ENCODE data around the gene CACHD1.

- TF ChIP-seq CTCF (conservative IDR thresholded peaks at IDR 0.05; ENCODE audit: low read length) (no peak; the same call in 1 of the 2 replicates), EZH2phosphoT487 (IDR thresholded peaks at IDR 0.05; ENCODE audit: borderline replicate concordance, low read depth, low read length) (no peak)
These were observed 83.4 kb downstream of the CACHD1 start for GRCh38 chr1:64553285-64553684.
